MCF 10A (cell line): ENCODE results near the gene B3GAT3. TPM values are rescaled to one million over a fixed set of nuclear protein-coding genes. Genes with fewer than 3 reads are reported as not detected.

Experiments
- BruUV-seq: library from RNA; stranded (reverse); fragments of 400-500 nt; replicated peaks from 2 replicates; lab custom pipeline; 2021; lab: Mats Ljungman, UMichigan
- CTCF ChIA-PET: fragments of 300-600 bp; sonication (Branson Sonifier 250); formaldehyde crosslinking; extraction: SDS; loops from one replicate; lab custom pipeline; 2021; ENCODE audit warnings: antibody characterized with exemption, inconsistent platforms; lab: Yijun Ruan, JAX
- POLR2A ChIA-PET: fragments of 300-600, 350-650 bp; sonication (Branson Sonifier 250); formaldehyde crosslinking; extraction: SDS; loops from one replicate; lab custom pipeline; 2020; ENCODE audit warnings: antibody characterized with exemption, inconsistent platforms; lab: Yijun Ruan, JAX
- DNase-seq: peaks from one replicate; pipeline ENCODE4 v3.0.0-alpha.2; 2018; ENCODE audit not compliant: unreplicated experiment
- H3K27ac Mint-ChIP-seq: one replicate; pipeline ENCODE4 v1.8.0; 2022; ENCODE audit warnings: mild to moderate bottlenecking, low read depth, mixed read lengths; ENCODE audit not compliant: unreplicated experiment
- H3K27me3 Mint-ChIP-seq: one replicate; pipeline ENCODE4 v1.8.0; 2022; ENCODE audit warnings: mixed read lengths; ENCODE audit not compliant: insufficient read depth, unreplicated experiment
- H3K36me3 Mint-ChIP-seq: one replicate; pipeline ENCODE4 v1.8.0; 2022; ENCODE audit warnings: mild to moderate bottlenecking, moderate library complexity, mixed read lengths; ENCODE audit not compliant: insufficient read depth, unreplicated experiment
- H3K4me1 Mint-ChIP-seq: one replicate; pipeline ENCODE4 v1.8.0; 2022; ENCODE audit warnings: mixed read lengths; ENCODE audit not compliant: insufficient read depth, unreplicated experiment
- H3K4me3 Mint-ChIP-seq: one replicate; pipeline ENCODE4 v1.8.0; 2022; ENCODE audit warnings: mild to moderate bottlenecking, moderate library complexity, mixed read lengths; ENCODE audit not compliant: unreplicated experiment
- H3K9me3 Mint-ChIP-seq: one replicate; pipeline ENCODE4 v1.8.0; 2022; ENCODE audit warnings: mixed read lengths; ENCODE audit not compliant: unreplicated experiment
- CTCF ChIP-seq: fragments of 200-600 bp; IDR thresholded peaks from one replicate; pipeline ENCODE4 v1.8.0; 2022; ENCODE audit warnings: antibody characterized with exemption, mild to moderate bottlenecking; ENCODE audit not compliant: unreplicated experiment
- intact Hi-C: fragments of 100-400 bp; cut with micrococcal nuclease; formaldehyde crosslinking; loops from 2 replicates; pipeline ENCODE4 v1.14.1; 2022
- total RNA-seq: library from RNA; stranded (reverse); gene quantifications from 2 replicates; pipeline ENCODE4 v1.2.3, GENCODE V29; 2022

The B3GAT3 gene
- total RNA-seq, 1 experiment from 2014 or later, result 42.4 TPM

- intact Hi-C loops, result loop anchor here (5.0 kb wide), 1 partner anchor 37 kb away; the partner anchor contains the start of genes EML3 and ROM1
- Mint-ChIP-seq H3K27me3 (no peaks in the 10 kb centered on the region), H3K4me3 (no peak overlapping the region), H3K27ac (no peak overlapping the region), H3K4me1 (peaks cover 14% of the 10 kb centered on the region), H3K9me3 (no peaks in the 10 kb centered on the region), H3K36me3 (peaks cover 35% of the 10 kb centered on the region)
- CTCF ChIA-PET, result interaction anchor here (0.5 to 1.2 kb wide), 4 partner anchors 15 to 588 kb away, joined by 3 to 6 read pairs (median 4); partner anchors contain the start of genes B3GAT3 and TUT1
- DNase-seq, result no peak
- no TSS peak for BruUV-seq
- no peak for TF ChIP-seq CTCF
- POLR2A ChIA-PET, result interaction anchor here (0.6 to 7.1 kb wide), 6 partner anchors 13 to 78 kb away, joined by 3 to 98 read pairs (median 5); partner anchors contain the start of genes B3GAT3, C11orf98, CSKMT and EEF1G
Measured at GRCh38 chr11:62648967-62649364, 27.2 kb upstream of the B3GAT3 start.

GRCh38 chr11:62648185-62648966 lies 26.6 kb upstream of the B3GAT3 start:
- no TSS peak for BruUV-seq
- Mint-ChIP-seq H3K27me3 (no peaks in the 10 kb centered on the region), H3K4me3 (no peak overlapping the region), H3K4me1 (peaks cover 9% of the 10 kb centered on the region), H3K9me3 (no peaks in the 10 kb centered on the region), H3K36me3 (peaks cover 40% of the 10 kb centered on the region), H3K27ac (no peak overlapping the region)
- ChIA-PET POLR2A (interaction anchor here (0.7 to 7.1 kb wide), 10 partner anchors 18 to 79 kb away, joined by 3 to 98 read pairs (median 4); partner anchors contain the start of genes B3GAT3, C11orf98, CSKMT and EEF1G), CTCF (interaction anchor here (0.5 to 1.2 kb wide), 6 partner anchors 16 to 587 kb away, joined by 3 to 5 read pairs (median 4); partner anchors contain the start of gene B3GAT3)
- no peak for DNase-seq
- no peak for TF ChIP-seq CTCF
- intact Hi-C loops, result loop anchor here (5.0 kb wide), 1 partner anchor 36 kb away; the partner anchor contains the start of genes EML3 and ROM1

DNA sequence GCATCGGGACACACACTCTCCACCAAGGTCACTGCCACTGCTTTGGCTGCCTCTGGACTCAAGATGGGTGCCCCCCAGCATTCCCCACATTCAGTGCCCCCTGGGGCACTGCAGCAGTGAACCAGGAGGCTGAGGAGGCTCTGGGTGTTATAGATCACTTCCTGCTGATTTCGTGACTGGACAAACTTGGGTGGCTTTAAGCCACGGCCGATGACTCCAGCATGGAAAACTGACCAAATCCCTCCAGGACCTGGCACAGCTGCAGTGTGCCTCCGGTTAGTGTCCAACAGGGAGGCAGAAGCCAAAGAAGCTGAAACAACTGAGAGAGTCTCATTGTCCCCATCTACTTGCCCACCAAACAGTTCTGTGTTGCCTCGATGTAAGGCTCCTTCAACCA lies 25.8 kb upstream of the B3GAT3 start:
- no peak overlapping the region for H3K4me3 Mint-ChIP-seq
- ChIA-PET POLR2A (interaction anchor here (0.7 to 7.1 kb wide), 6 partner anchors 19 to 64 kb away, joined by 3 to 98 read pairs (median 18); partner anchors contain the start of genes B3GAT3, C11orf98, CSKMT and TUT1), CTCF (interaction anchor here (0.6 to 1.1 kb wide), 3 partner anchors 18 to 566 kb away, joined by 3 to 4 read pairs (median 3); no protein-coding TSS in a partner anchor)
- BruUV-seq, result no TSS peak
- intact Hi-C loops, result loop anchor here (5.0 kb wide), 1 partner anchor 35 kb away; the partner anchor contains the start of genes EML3 and ROM1
- peaks cover 47% of the 10 kb centered on the region for H3K36me3 Mint-ChIP-seq
- H3K4me1 Mint-ChIP-seq, result peaks cover 6% of the 10 kb centered on the region
- no peaks in the 10 kb centered on the region for H3K27me3 Mint-ChIP-seq
- no peaks in the 10 kb centered on the region for H3K9me3 Mint-ChIP-seq
- TF ChIP-seq CTCF, result no peak
- H3K27ac Mint-ChIP-seq, result no peak overlapping the region
- no peak for DNase-seq
